ENCODE measurements around the gene ZBTB48.
A peak's percentile ranks its signal among the peaks of the same experiment; 100 is the strongest.

The ZBTB48 gene

GRCh38 chr1:6614929-6615785, 35.4 kb downstream of the ZBTB48 start:
- peak overlapping the region; percentile 41; the same call in 1 of the 2 replicates for H3K4me2 ChIP-seq (ENCODE audit: low read depth, low read length)
- peaks cover 57% of the 10 kb centered on the region for H3K79me2 ChIP-seq (ENCODE audit: low read length)
- no peak overlapping the region for H3K27ac ChIP-seq (ENCODE audit: low read length)
- H3K4me1 ChIP-seq (ENCODE audit: low read length), result no peaks in the 10 kb centered on the region
- H3K9ac ChIP-seq (ENCODE audit: low read length), result no peak overlapping the region
- H3K27me3 ChIP-seq (replicated peaks; ENCODE audit: insufficient read depth, low read length), result no peaks in the 10 kb centered on the region
- no peaks in the 10 kb centered on the region for H3K9me3 ChIP-seq (replicated peaks; ENCODE audit: insufficient read depth, low read length)
- H3K4me3 ChIP-seq (ENCODE audit: low read length), result peak overlapping the region; percentile 17; the same call in 1 of the 2 replicates
- no peak overlapping the region for H2AFZ ChIP-seq (ENCODE audit: low read length)
- H3F3A ChIP-seq (ENCODE audit: insufficient read depth, low read length), result peaks cover 8% of the 10 kb centered on the region
- TF ChIP-seq CTCF (IDR thresholded peaks at IDR 0.05; ENCODE audit: low read length) (no peak), EZH2phosphoT487 (IDR thresholded peaks at IDR 0.05; ENCODE audit: low read length) (no peak), EZH2 (optimal IDR thresholded peaks at IDR 0.05; ENCODE audit: low read depth, low read length) (no peak)
- no peaks in the 10 kb centered on the region for H3K9me2 ChIP-seq (replicated peaks; ENCODE audit: insufficient read depth, low read length)
- no peak for DNase-seq
- H3K36me3 ChIP-seq (replicated peaks; ENCODE audit: insufficient read depth, low read length), result no peaks in the 10 kb centered on the region
- no peaks in the 10 kb centered on the region for H4K20me1 ChIP-seq (ENCODE audit: insufficient read depth, low read length)

- Histone ChIP-seq H3F3A (ENCODE audit: insufficient read depth, low read length) (peaks cover 10% of the 10 kb centered on the region), H3K36me3 (replicated peaks; ENCODE audit: insufficient read depth, low read length) (no peaks in the 10 kb centered on the region), H3K4me1 (ENCODE audit: low read length) (0 out of 2 replicates have a peak, but pooled peaks cover 2% of the 10 kb centered on the region), H3K9me3 (replicated peaks; ENCODE audit: insufficient read depth, low read length) (no peaks in the 10 kb centered on the region), H3K9ac (ENCODE audit: low read length) (no peak overlapping the region), H3K27me3 (replicated peaks; ENCODE audit: insufficient read depth, low read length) (no peaks in the 10 kb centered on the region), H2AFZ (ENCODE audit: low read length) (no peak overlapping the region), H3K4me3 (ENCODE audit: low read length) (no peak overlapping the region), H4K20me1 (ENCODE audit: insufficient read depth, low read length) (no peaks in the 10 kb centered on the region), H3K4me2 (ENCODE audit: low read depth, low read length) (no peak overlapping the region), H3K79me2 (ENCODE audit: low read length) (peaks cover 76% of the 10 kb centered on the region), H3K27ac (ENCODE audit: low read length) (no peak overlapping the region), H3K9me2 (replicated peaks; ENCODE audit: insufficient read depth, low read length) (no peaks in the 10 kb centered on the region)
- no peak for TF ChIP-seq CTCF (IDR thresholded peaks at IDR 0.05; ENCODE audit: low read length)
- TF ChIP-seq EZH2 (optimal IDR thresholded peaks at IDR 0.05; ENCODE audit: low read depth, low read length), result no peak
- no peak for TF ChIP-seq EZH2phosphoT487 (IDR thresholded peaks at IDR 0.05; ENCODE audit: low read length)
- no peak for DNase-seq
Measured at GRCh38 chr1:6619045-6619444, 39.3 kb downstream of the ZBTB48 start.

GRCh38 chr1:6621429-6622391, 41.9 kb downstream of the ZBTB48 start:
- Histone ChIP-seq H3K27me3 (replicated peaks; ENCODE audit: insufficient read depth, low read length) (no peaks in the 10 kb centered on the region), H2AFZ (ENCODE audit: low read length) (no peak overlapping the region), H3K4me2 (ENCODE audit: low read depth, low read length) (no peak overlapping the region), H3K9me2 (replicated peaks; ENCODE audit: insufficient read depth, low read length) (no peaks in the 10 kb centered on the region), H3K36me3 (replicated peaks; ENCODE audit: insufficient read depth, low read length) (no peaks in the 10 kb centered on the region), H3K9ac (ENCODE audit: low read length) (no peak overlapping the region), H3K9me3 (replicated peaks; ENCODE audit: insufficient read depth, low read length) (no peaks in the 10 kb centered on the region), H3K4me1 (ENCODE audit: low read length) (peaks cover 12% of the 10 kb centered on the region; the same call in 1 of the 2 replicates), H3K4me3 (ENCODE audit: low read length) (no peak overlapping the region), H3F3A (ENCODE audit: insufficient read depth, low read length) (peaks cover 14% of the 10 kb centered on the region), H3K27ac (ENCODE audit: low read length) (no peak overlapping the region), H3K79me2 (ENCODE audit: low read length) (peaks cover 71% of the 10 kb centered on the region), H4K20me1 (ENCODE audit: insufficient read depth, low read length) (no peaks in the 10 kb centered on the region)
- TF ChIP-seq EZH2 (optimal IDR thresholded peaks at IDR 0.05; ENCODE audit: low read depth, low read length) (no peak), EZH2phosphoT487 (IDR thresholded peaks at IDR 0.05; ENCODE audit: low read length) (no peak), CTCF (IDR thresholded peaks at IDR 0.05; ENCODE audit: low read length) (no peak)
- DNase-seq, result no peak

Data from MM.1S (cell line).